Thoracic aorta (tissue), 2 donors: ENCODE measurements around the gene POU2F1. TPM values are rescaled to one million over a fixed set of nuclear protein-coding genes. Genes with fewer than 3 reads are reported as not detected.

Experiments
- ATAC-seq: fragments of 150-250 bp; one replicate; pipeline ENCODE4 v1.8.0; 2017; ENCODE audit warnings: low read depth; ENCODE audit not compliant: insufficient number of reproducible peaks, low FRiP score
- DNase-seq: peaks from one replicate; pipeline ENCODE4 v3.0.0-alpha.2; 2020; ENCODE audit warnings: low spot score
- H3K27ac ChIP-seq, 2 donors: fragments of 200-600 bp; sonication (generic); 1 replicate in 1 of 2; 2 replicates in 1 of 2; pipeline ENCODE4 v1.5.1; 2016; ENCODE audit warnings: mild to moderate bottlenecking in 2 of 2, moderate library complexity in 2 of 2
- H3K27me3 ChIP-seq: fragments of 200-600 bp; sonication (generic); replicated peaks from 2 replicates; pipeline ENCODE4 v1.6.0; 2016; ENCODE audit warnings: mild to moderate bottlenecking; ENCODE audit not compliant: insufficient read depth
- H3K36me3 ChIP-seq: fragments of 200-600 bp; sonication (generic); one replicate; pipeline ENCODE4 v1.5.1; 2016
- H3K4me1 ChIP-seq, 2 donors: fragments of 200-600 bp; sonication (generic); 1 replicate in 1 of 2; 2 replicates in 1 of 2; pipeline versions ENCODE4 v1.5.1 to v1.6.0; 2016; ENCODE audit warnings: low read depth in 2 of 2, mild to moderate bottlenecking in 1 of 2; ENCODE audit not compliant: control insufficient read depth in 1 of 2
- H3K4me3 ChIP-seq: fragments of 200-600 bp; sonication (generic); 2 replicates; pipeline ENCODE4 v1.5.1; 2016; ENCODE audit warnings: mild to moderate bottlenecking
- H3K9me3 ChIP-seq: fragments of 200-600 bp; sonication (generic); 2 replicates; pipeline ENCODE4 v1.5.1; 2016
- CTCF ChIP-seq: fragments of 200-600 bp; sonication (generic); IDR thresholded peaks from one replicate; pipeline ENCODE4 v1.5.1; 2019; ENCODE audit warnings: antibody characterized with exemption
- total RNA-seq, 2 donors: library from RNA; depleted of rRNA; stranded (reverse); fragments of >200 nt; gene quantifications; one replicate each; pipeline versions ENCODE4 v1.1.0 to v1.2.3, GENCODE V29; 2016

POU2F1 gene
- total RNA-seq, 2 donors from 2014 or later: 15.3 to 25.5 TPM

DNA sequence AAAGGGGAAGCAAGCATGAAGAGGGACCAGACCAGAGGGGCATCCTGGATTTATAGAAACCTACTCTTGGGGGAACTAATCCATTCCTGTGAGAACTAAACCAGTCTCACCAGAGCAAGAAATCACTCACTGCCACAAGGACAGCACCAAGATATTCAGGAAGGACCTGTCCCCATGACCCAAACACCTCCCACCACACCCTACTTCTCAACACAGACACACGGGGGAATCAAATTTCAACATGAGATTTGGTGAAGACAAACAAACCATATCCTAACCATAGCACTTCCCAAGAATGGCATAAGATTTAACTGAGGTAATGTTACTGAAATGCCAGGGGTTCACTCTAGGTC, 12.1 kb upstream of the POU2F1 start:
- Histone ChIP-seq H3K36me3 (no peaks in the 10 kb centered on the region), H3K4me3 (no peak overlapping the region), H3K4me1 (no peaks in the 10 kb centered on the region), H3K9me3 (no peaks in the 10 kb centered on the region), H3K27me3 (no peaks in the 10 kb centered on the region), H3K27ac (no peak overlapping the region)
- ATAC-seq: no peak
- DNase-seq: no peak
- TF ChIP-seq CTCF: no peak

- no peak for DNase-seq
- Histone ChIP-seq H3K36me3 (no peaks in the 10 kb centered on the region), H3K4me3 (no peak overlapping the region), H3K9me3 (no peaks in the 10 kb centered on the region), H3K27me3 (no peaks in the 10 kb centered on the region), H3K4me1 (no peaks in the 10 kb centered on the region), H3K27ac (no peak overlapping the region)
- no peak for ATAC-seq
- TF ChIP-seq CTCF: no peak
Measured at GRCh38 chr1:167209044-167209443, 11.6 kb upstream of the POU2F1 start.

- Histone ChIP-seq H3K9me3 (no peaks in the 10 kb centered on the region), H3K4me3 (no peak overlapping the region), H3K4me1 (no peaks in the 10 kb centered on the region), H3K27me3 (no peaks in the 10 kb centered on the region), H3K27ac (no peak overlapping the region), H3K36me3 (no peaks in the 10 kb centered on the region)
- no peak for DNase-seq
- ATAC-seq: no peak
- TF ChIP-seq CTCF: no peak
Measured at GRCh38 chr1:167210966-167211674, 9.6 kb upstream of the POU2F1 start.

GRCh38 chr1:167212025-167212424, 8.7 kb upstream of the POU2F1 start:
- Histone ChIP-seq H3K4me3 (no peak overlapping the region), H3K9me3 (no peaks in the 10 kb centered on the region), H3K27ac (no peak overlapping the region), H3K27me3 (no peaks in the 10 kb centered on the region), H3K36me3 (no peaks in the 10 kb centered on the region), H3K4me1 (no peaks in the 10 kb centered on the region)
- TF ChIP-seq CTCF: no peak
- DNase-seq: no peak
- ATAC-seq: no peak

DNA sequence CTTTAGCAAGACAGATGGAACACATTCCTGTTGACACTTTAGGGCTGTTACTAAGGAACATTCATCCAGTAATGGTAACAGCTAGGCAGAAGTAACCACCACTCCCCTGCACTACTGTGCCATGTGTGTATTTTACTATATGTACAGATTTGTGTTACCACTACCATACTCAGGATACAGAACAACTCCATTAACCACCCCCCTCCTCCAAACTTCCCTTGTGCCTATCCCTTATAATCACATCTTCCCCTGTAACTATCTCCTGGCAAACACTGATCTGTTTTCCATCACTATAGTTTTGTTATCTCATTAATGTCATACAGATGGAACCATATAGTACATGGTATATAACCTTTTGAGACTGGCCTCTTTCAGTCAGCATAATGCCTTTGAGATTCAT, 3.9 kb upstream of the POU2F1 start:
- ATAC-seq (no peak), DNase-seq (no peak)
- no peak overlapping the region for H3K4me3 ChIP-seq
- H3K27me3 ChIP-seq: no peaks in the 10 kb centered on the region
- peaks cover 0 to 16% of the 10 kb centered on the region in 2 donors for H3K4me1 ChIP-seq
- H3K36me3 ChIP-seq: no peaks in the 10 kb centered on the region
- no peak overlapping the region for H3K27ac ChIP-seq
- no peaks in the 10 kb centered on the region for H3K9me3 ChIP-seq
- TF ChIP-seq CTCF: no peak
